Panc1 (cell line): ENCODE data around the gene FAM204A.

ENCODE experiments used
- POLR2AphosphoS5 ChIP-seq: IDR thresholded peaks from 2 replicates; pipeline ENCODE4 v1.6.1; 2012; ENCODE audit warnings: mild to moderate bottlenecking, low read depth, low read length, moderate library complexity
- SIN3A ChIP-seq: IDR thresholded peaks from 2 replicates; pipeline ENCODE4 v1.6.1; 2012; ENCODE audit warnings: low read depth, mild to moderate bottlenecking, low read length, moderate library complexity, borderline replicate concordance; ENCODE audit not compliant: insufficient read depth
- TCF7L2 ChIP-seq: IDR thresholded peaks from 2 replicates; pipeline ENCODE4 v1.6.1; 2011; ENCODE audit warnings: mild to moderate bottlenecking, low read depth, low read length, inconsistent platforms
- TF ChIP-seq, protein P1 (sequence below): fragments of 450-650 bp; IDR thresholded peaks from 2 replicates; pipeline ENCODE4 v1.5.1; 2017; ENCODE audit warnings: mild to moderate bottlenecking
- TF ChIP-seq, protein P2 (sequence below), 2 experiments: IDR thresholded peaks; 2 replicates each; pipeline ENCODE4 v1.6.1; 2011 to 2012; ENCODE audit warnings: low read depth in 2 of 2, control low read depth in 1 of 2, low read length in 1 of 2, mild to moderate bottlenecking in 1 of 2, moderate library complexity in 1 of 2; ENCODE audit not compliant: insufficient read depth in 1 of 2

DNA sequence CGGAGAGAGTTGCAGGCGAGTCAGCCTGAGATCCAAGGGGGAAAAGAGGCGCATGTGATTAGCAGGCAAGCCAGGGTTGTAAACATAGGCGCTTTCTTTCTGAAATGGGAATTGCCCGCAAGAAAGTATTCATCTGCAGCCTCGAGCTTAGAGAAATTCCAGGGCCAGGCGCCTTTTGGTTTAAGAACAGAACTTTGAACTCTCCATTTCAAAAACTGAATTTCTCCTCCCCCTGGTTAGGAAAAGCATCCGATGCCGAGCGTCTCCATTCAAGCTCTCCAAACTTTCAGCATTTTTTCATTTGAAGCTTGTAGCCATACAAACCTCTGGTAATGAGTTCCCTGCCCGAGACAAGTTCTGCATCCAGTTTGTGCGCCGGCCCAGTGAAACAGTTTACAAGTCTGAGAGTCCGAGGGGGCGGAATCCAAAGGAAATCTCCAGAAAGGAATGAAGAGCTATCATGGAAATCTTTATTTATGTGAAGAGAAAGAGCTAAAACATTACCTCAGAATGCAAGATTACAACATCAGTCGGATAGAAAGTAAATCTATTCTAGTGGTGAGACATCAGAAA lies 69.9 kb downstream of the FAM204A start:
- TF ChIP-seq POLR2AphosphoS5 (no peak), TCF7L2 (no peak), SIN3A (no peak)
- TF ChIP-seq, protein P1, sequence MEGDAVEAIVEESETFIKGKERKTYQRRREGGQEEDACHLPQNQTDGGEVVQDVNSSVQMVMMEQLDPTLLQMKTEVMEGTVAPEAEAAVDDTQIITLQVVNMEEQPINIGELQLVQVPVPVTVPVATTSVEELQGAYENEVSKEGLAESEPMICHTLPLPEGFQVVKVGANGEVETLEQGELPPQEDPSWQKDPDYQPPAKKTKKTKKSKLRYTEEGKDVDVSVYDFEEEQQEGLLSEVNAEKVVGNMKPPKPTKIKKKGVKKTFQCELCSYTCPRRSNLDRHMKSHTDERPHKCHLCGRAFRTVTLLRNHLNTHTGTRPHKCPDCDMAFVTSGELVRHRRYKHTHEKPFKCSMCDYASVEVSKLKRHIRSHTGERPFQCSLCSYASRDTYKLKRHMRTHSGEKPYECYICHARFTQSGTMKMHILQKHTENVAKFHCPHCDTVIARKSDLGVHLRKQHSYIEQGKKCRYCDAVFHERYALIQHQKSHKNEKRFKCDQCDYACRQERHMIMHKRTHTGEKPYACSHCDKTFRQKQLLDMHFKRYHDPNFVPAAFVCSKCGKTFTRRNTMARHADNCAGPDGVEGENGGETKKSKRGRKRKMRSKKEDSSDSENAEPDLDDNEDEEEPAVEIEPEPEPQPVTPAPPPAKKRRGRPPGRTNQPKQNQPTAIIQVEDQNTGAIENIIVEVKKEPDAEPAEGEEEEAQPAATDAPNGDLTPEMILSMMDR, result no peak
- TF ChIP-seq, protein P2, sequence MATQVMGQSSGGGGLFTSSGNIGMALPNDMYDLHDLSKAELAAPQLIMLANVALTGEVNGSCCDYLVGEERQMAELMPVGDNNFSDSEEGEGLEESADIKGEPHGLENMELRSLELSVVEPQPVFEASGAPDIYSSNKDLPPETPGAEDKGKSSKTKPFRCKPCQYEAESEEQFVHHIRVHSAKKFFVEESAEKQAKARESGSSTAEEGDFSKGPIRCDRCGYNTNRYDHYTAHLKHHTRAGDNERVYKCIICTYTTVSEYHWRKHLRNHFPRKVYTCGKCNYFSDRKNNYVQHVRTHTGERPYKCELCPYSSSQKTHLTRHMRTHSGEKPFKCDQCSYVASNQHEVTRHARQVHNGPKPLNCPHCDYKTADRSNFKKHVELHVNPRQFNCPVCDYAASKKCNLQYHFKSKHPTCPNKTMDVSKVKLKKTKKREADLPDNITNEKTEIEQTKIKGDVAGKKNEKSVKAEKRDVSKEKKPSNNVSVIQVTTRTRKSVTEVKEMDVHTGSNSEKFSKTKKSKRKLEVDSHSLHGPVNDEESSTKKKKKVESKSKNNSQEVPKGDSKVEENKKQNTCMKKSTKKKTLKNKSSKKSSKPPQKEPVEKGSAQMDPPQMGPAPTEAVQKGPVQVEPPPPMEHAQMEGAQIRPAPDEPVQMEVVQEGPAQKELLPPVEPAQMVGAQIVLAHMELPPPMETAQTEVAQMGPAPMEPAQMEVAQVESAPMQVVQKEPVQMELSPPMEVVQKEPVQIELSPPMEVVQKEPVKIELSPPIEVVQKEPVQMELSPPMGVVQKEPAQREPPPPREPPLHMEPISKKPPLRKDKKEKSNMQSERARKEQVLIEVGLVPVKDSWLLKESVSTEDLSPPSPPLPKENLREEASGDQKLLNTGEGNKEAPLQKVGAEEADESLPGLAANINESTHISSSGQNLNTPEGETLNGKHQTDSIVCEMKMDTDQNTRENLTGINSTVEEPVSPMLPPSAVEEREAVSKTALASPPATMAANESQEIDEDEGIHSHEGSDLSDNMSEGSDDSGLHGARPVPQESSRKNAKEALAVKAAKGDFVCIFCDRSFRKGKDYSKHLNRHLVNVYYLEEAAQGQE (IDR thresholded peaks at IDR 0.05; ENCODE audit: insufficient read depth in 1 of 2, low read depth in 2 of 2, low read length in 1 of 2), result no peak
